A673 (cell line): Measurements from ENCODE around the gene LMO1. TPM values are rescaled to one million over a fixed set of nuclear protein-coding genes. Genes with fewer than 3 reads are reported as not detected.

ENCODE experiments used
- BruUV-seq: library from RNA; stranded (reverse); fragments of 400-500 nt; replicated peaks from 2 replicates; lab custom pipeline; 2021; lab: Mats Ljungman, UMichigan
- CTCF ChIA-PET: fragments of 300-600 bp; sonication (Branson Sonifier 250); formaldehyde crosslinking; loops from one replicate; lab custom pipeline; 2022; ENCODE audit warnings: antibody characterized with exemption; lab: Charles Lee
- POLR2A ChIA-PET: fragments of 300-600 bp; sonication (Branson Sonifier 250); formaldehyde crosslinking; loops from one replicate; lab custom pipeline; 2022; ENCODE audit warnings: antibody characterized with exemption; ENCODE audit not compliant: low non-redundant PET; lab: Charles Lee
- DNase-seq: peaks from one replicate; pipeline ENCODE4 v3.0.0-alpha.2; 2015; ENCODE audit warnings: low spot score
- H3K27ac ChIP-seq: fragments of 200-600 bp; sonication (generic); 2 replicates; pipeline ENCODE4 v1.5.1; 2016; ENCODE audit warnings: mixed run types, low read depth, mild to moderate bottlenecking, mixed read lengths, antibody characterized with exemption, low read length; ENCODE audit not compliant: poor library complexity, severe bottlenecking
- H3K27me3 ChIP-seq: fragments of 200-600 bp; sonication (generic); replicated peaks from 2 replicates; pipeline ENCODE4 v1.6.1; 2017; ENCODE audit warnings: mixed run types, low read depth, mild to moderate bottlenecking, mixed read lengths, antibody characterized with exemption, low read length; ENCODE audit not compliant: insufficient read depth, poor library complexity
- H3K36me3 ChIP-seq: fragments of 200-600 bp; sonication (generic); 2 replicates; pipeline ENCODE4 v1.6.1; 2016; ENCODE audit warnings: mixed run types, mild to moderate bottlenecking, mixed read lengths, antibody characterized with exemption, low read length; ENCODE audit not compliant: insufficient read depth, poor library complexity, severe bottlenecking
- H3K4me1 ChIP-seq: fragments of 200-600 bp; sonication (generic); 2 replicates; pipeline ENCODE4 v1.6.1; 2017; ENCODE audit warnings: mixed run types, mild to moderate bottlenecking, mixed read lengths, antibody characterized with exemption, low read length; ENCODE audit not compliant: insufficient read depth, poor library complexity, severe bottlenecking
- H3K4me3 ChIP-seq: fragments of 200-600 bp; sonication (generic); 2 replicates; pipeline ENCODE4 v1.5.1; 2016; ENCODE audit warnings: low read depth, mixed run types, mild to moderate bottlenecking, mixed read lengths, low read length; ENCODE audit not compliant: poor library complexity, severe bottlenecking
- H3K9me3 ChIP-seq: fragments of 200-600 bp; sonication (generic); 2 replicates; pipeline ENCODE4 v1.6.1; 2016; ENCODE audit warnings: mixed run types, low read depth, mild to moderate bottlenecking, mixed read lengths, antibody characterized with exemption, low read length; ENCODE audit not compliant: poor library complexity, severe bottlenecking
- CTCF ChIP-seq: fragments of 300-800, 200-600 bp; sonication (generic); conservative IDR thresholded peaks from 2 replicates; pipeline ENCODE4 v1.5.1; 2017; ENCODE audit warnings: low read depth, mild to moderate bottlenecking, antibody characterized with exemption, low read length, moderate library complexity, mixed read lengths
- EZH2 ChIP-seq: fragments of 200-600 bp; sonication (generic); IDR thresholded peaks from 2 replicates; pipeline ENCODE4 v1.6.1; 2017; ENCODE audit warnings: borderline replicate concordance, low read depth, mild to moderate bottlenecking, mixed read lengths, antibody characterized with exemption, low read length; ENCODE audit not compliant: poor library complexity, severe bottlenecking
- intact Hi-C: fragments of 100-400 bp; cut with micrococcal nuclease; formaldehyde crosslinking; loops from one replicate; pipeline ENCODE4 v1.10.0; 2022; ENCODE audit not compliant: unreplicated experiment
- total RNA-seq: library from RNA; stranded (reverse); gene quantifications from 2 replicates; pipeline ENCODE4 v1.2.3, GENCODE V29; 2021

Gene LMO1
- total RNA-seq, 1 experiment from 2014 or later, result not detected

- POLR2A ChIA-PET, result no interaction called here
- intact Hi-C loops, result loop anchor here (10.0 kb wide), 1 partner anchor 591 kb away; a partner anchor contains a TSS
- no peak overlapping the region for H3K27ac ChIP-seq
- no peaks in the 10 kb centered on the region for H3K4me1 ChIP-seq
- no peaks in the 10 kb centered on the region for H3K36me3 ChIP-seq
- no peaks in the 10 kb centered on the region for H3K9me3 ChIP-seq
- peaks cover 7% of the 10 kb centered on the region for H3K27me3 ChIP-seq
- CTCF ChIA-PET, result no interaction called here
- no peak overlapping the region for H3K4me3 ChIP-seq
- no peak for DNase-seq
- no TSS peak for BruUV-seq
- no peak for TF ChIP-seq CTCF
- TF ChIP-seq EZH2, result no peak
Measured at GRCh38 chr11:8223513-8223900, 40.2 kb downstream of the LMO1 start.

- no TSS peak for BruUV-seq
- H3K36me3 ChIP-seq, result no peaks in the 10 kb centered on the region
- no peak for DNase-seq
- H3K4me1 ChIP-seq, result no peaks in the 10 kb centered on the region
- intact Hi-C loops, result loop anchor here (10.0 kb wide), 1 partner anchor 592 kb away; a partner anchor contains a TSS
- ChIA-PET CTCF (no interaction called here), POLR2A (no interaction called here)
- H3K27me3 ChIP-seq, result peaks cover 7% of the 10 kb centered on the region
- no peak overlapping the region for H3K27ac ChIP-seq
- H3K4me3 ChIP-seq, result no peak overlapping the region
- no peaks in the 10 kb centered on the region for H3K9me3 ChIP-seq
- TF ChIP-seq CTCF (no peak), EZH2 (no peak)
Measured at GRCh38 chr11:8222820-8223512, 40.7 kb downstream of the LMO1 start.

- no peaks in the 10 kb centered on the region for H3K4me1 ChIP-seq
- ChIA-PET POLR2A (no interaction called here), CTCF (no interaction called here)
- TF ChIP-seq CTCF (no peak), EZH2 (no peak)
- BruUV-seq, result no TSS peak
- peaks cover 7% of the 10 kb centered on the region for H3K27me3 ChIP-seq
- H3K36me3 ChIP-seq, result no peaks in the 10 kb centered on the region
- H3K9me3 ChIP-seq, result no peaks in the 10 kb centered on the region
- H3K4me3 ChIP-seq, result no peak overlapping the region
- intact Hi-C loops, result loop anchor here (10.0 kb wide), 1 partner anchor 593 kb away; a partner anchor contains a TSS
- no peak for DNase-seq
- H3K27ac ChIP-seq, result no peak overlapping the region
Measured at GRCh38 chr11:8221917-8222495, 41.7 kb downstream of the LMO1 start.
